H1 (cell line): ENCODE results near the gene SYNDIG1. TPM values are rescaled to one million over a fixed set of nuclear protein-coding genes. Genes with fewer than 3 reads are reported as not detected.

Experiments
- KDM5A ChIP-seq: fragments of 200-600 bp; IDR thresholded peaks from 2 replicates; pipeline ENCODE4 v1.7.1; 2012; ENCODE audit warnings: mild to moderate bottlenecking, low read length, inconsistent platforms, mixed read lengths
- SRF ChIP-seq: IDR thresholded peaks from 2 replicates; pipeline ENCODE4 v1.6.1; 2011; ENCODE audit warnings: mild to moderate bottlenecking, low read depth, low read length, moderate library complexity
- polyA plus RNA-seq, 7 experiments: library from polyadenylated mRNA; depleted of rRNA in 3 of 7; stranded (reverse) in 5 of 7; unstranded in 2 of 7; fragments of >200 nt in 5 of 7; fragments of 200-250 nt in 2 of 7; gene quantifications; 1 replicate in 5 of 7; 2 replicates in 1 of 7; 4 replicates in 1 of 7; pipeline versions ENCODE4 v1.2.1 to v1.2.3, GENCODE V29; 2011 to 2013; ENCODE audit warnings: missing spikeins in 2 of 7, mixed read lengths in 2 of 7
- total RNA-seq: library from RNA; stranded (reverse); fragmentation: NEBNext Ultra II Directional; extraction: Animal tissue kit (Norgen Biotek cat#: 25700); gene quantifications from 2 replicates; pipeline ENCODE4 v1.2.1, GENCODE V29; 2021

Gene SYNDIG1
- total and polyA plus RNA-seq, 2 of the 8 experiments (the other 6 are each of a cell fraction or from before 2014, with no cell fraction given) = 6.5 to 7.8 TPM

DNA sequence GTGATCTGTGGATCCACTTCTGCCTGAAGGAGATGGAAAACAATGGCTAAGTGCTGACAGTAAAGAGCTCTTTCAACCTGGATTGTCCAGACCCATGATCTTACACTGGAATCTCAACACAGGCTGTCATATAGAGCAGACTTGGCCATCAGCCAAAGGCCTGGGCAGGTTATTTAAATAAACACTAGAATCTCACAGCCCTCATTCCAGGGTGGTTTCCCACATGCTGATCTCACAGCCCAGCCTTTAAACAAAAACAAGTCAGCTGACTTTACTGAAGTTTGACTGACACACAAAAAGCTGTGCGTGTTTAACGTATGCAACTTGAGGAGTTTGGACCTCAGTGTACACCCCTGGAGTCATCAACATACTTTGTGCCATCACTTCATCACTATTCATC is 28.4 kb downstream of the SYNDIG1 start (continued):
- TF ChIP-seq SRF = no peak
- TF ChIP-seq KDM5A = no peak
